ENCODE results near the gene FSTL5.

FSTL5 gene

GRCh38 chr4:161991811-161992210 is 172.0 kb downstream of the FSTL5 start:
- Histone ChIP-seq H3K4me3 (ENCODE audit: low read length) (no peak overlapping the region), H3K9ac (ENCODE audit: low read length) (no peak overlapping the region), H3K9me3 (ENCODE audit: control insufficient read depth, low read length) (no peaks in the 10 kb centered on the region), H3K27me3 (ENCODE audit: control insufficient read depth, insufficient read depth, low read length) (no peaks in the 10 kb centered on the region), H3K4me1 (ENCODE audit: control insufficient read depth, insufficient read depth, low read length) (no peaks in the 10 kb centered on the region), H3K36me3 (ENCODE audit: control insufficient read depth, insufficient read depth, low read length) (no peaks in the 10 kb centered on the region)

GRCh38 chr4:161990721-161991120 is 173.1 kb downstream of the FSTL5 start:
- H3K9ac ChIP-seq (ENCODE audit: low read length), result no peak overlapping the region
- no peaks in the 10 kb centered on the region for H3K4me1 ChIP-seq (ENCODE audit: control insufficient read depth, insufficient read depth, low read length)
- no peaks in the 10 kb centered on the region for H3K36me3 ChIP-seq (ENCODE audit: control insufficient read depth, insufficient read depth, low read length)
- H3K4me3 ChIP-seq (ENCODE audit: low read length), result no peak overlapping the region
- H3K9me3 ChIP-seq (ENCODE audit: control insufficient read depth, low read length), result no peaks in the 10 kb centered on the region
- no peaks in the 10 kb centered on the region for H3K27me3 ChIP-seq (ENCODE audit: control insufficient read depth, insufficient read depth, low read length)

GRCh38 chr4:161988946-161989345 is 174.9 kb downstream of the FSTL5 start:
- Histone ChIP-seq H3K4me1 (ENCODE audit: control insufficient read depth, insufficient read depth, low read length) (no peaks in the 10 kb centered on the region), H3K27me3 (ENCODE audit: control insufficient read depth, insufficient read depth, low read length) (no peaks in the 10 kb centered on the region), H3K9me3 (ENCODE audit: control insufficient read depth, low read length) (no peaks in the 10 kb centered on the region), H3K36me3 (ENCODE audit: control insufficient read depth, insufficient read depth, low read length) (no peaks in the 10 kb centered on the region), H3K9ac (ENCODE audit: low read length) (no peak overlapping the region), H3K4me3 (ENCODE audit: low read length) (no peak overlapping the region)

GRCh38 chr4:161987611-161988010 is 176.2 kb downstream of the FSTL5 start:
- no peaks in the 10 kb centered on the region for H3K36me3 ChIP-seq (ENCODE audit: control insufficient read depth, insufficient read depth, low read length)
- no peak overlapping the region for H3K4me3 ChIP-seq (ENCODE audit: low read length)
- H3K9me3 ChIP-seq (ENCODE audit: control insufficient read depth, low read length), result no peaks in the 10 kb centered on the region
- no peaks in the 10 kb centered on the region for H3K27me3 ChIP-seq (ENCODE audit: control insufficient read depth, insufficient read depth, low read length)
- no peak overlapping the region for H3K9ac ChIP-seq (ENCODE audit: low read length)
- H3K4me1 ChIP-seq (ENCODE audit: control insufficient read depth, insufficient read depth, low read length), result no peaks in the 10 kb centered on the region

GRCh38 chr4:161952382-161952781 is 211.4 kb downstream of the FSTL5 start:
- Histone ChIP-seq H3K4me1 (ENCODE audit: control insufficient read depth, insufficient read depth, low read length) (no peaks in the 10 kb centered on the region), H3K36me3 (ENCODE audit: control insufficient read depth, insufficient read depth, low read length) (no peaks in the 10 kb centered on the region), H3K9me3 (ENCODE audit: control insufficient read depth, low read length) (no peaks in the 10 kb centered on the region)

DNA sequence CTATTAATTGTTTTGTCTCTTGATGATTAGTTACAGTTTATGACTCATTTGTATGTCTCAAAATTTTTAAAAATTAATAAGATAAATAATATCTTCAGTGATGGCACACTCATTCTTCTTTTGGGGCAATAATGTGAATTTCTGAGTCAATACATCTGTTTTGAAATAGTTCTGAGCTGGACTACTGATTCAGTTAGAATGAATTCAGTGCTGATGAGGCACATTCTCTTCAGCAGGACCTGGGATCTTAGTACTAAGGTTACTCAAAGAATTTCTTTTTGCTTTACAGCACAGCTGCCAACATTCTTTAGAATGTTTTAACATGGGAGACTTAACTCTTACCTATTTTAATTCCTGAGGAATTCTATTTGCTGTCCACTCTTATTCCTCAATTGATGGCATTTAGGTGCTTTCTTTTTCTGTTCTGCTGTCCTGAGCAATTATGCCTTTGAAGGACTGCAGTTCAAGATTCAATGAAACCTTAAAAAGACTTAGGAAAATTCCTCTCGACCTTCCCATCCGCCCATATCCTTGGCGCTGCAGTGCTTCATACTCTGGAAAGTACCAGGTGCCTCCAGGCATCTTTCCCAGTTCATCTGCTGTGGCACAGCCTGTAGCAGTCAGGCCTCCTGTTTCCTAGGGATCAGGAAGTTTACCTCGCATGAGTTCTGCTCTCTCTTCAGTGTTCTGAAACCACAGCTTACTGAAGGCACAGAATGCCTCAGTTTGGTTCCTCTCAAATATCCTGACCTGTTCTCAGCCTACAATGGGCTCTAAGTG is 213.7 kb downstream of the FSTL5 start:
- Histone ChIP-seq H3K4me1 (ENCODE audit: control insufficient read depth, insufficient read depth, low read length) (no peaks in the 10 kb centered on the region), H3K4me3 (ENCODE audit: low read length) (no peak overlapping the region), H3K27me3 (ENCODE audit: control insufficient read depth, insufficient read depth, low read length) (no peaks in the 10 kb centered on the region), H3K9me3 (ENCODE audit: control insufficient read depth, low read length) (no peaks in the 10 kb centered on the region), H3K36me3 (ENCODE audit: control insufficient read depth, insufficient read depth, low read length) (no peaks in the 10 kb centered on the region), H3K9ac (ENCODE audit: low read length) (no peak overlapping the region)

More at GRCh38 chr4:161952382-161952781, 211.4 kb downstream of the FSTL5 start:
- no peak overlapping the region for H3K4me3 ChIP-seq (ENCODE audit: low read length)
- H3K9ac ChIP-seq (ENCODE audit: low read length), result no peak overlapping the region
- no peaks in the 10 kb centered on the region for H3K27me3 ChIP-seq (ENCODE audit: control insufficient read depth, insufficient read depth, low read length)

- H3K9me3 ChIP-seq (ENCODE audit: control insufficient read depth, low read length), result no peaks in the 10 kb centered on the region
- H3K4me3 ChIP-seq (ENCODE audit: low read length), result no peak overlapping the region
- H3K27me3 ChIP-seq (ENCODE audit: control insufficient read depth, insufficient read depth, low read length), result no peaks in the 10 kb centered on the region
- H3K36me3 ChIP-seq (ENCODE audit: control insufficient read depth, insufficient read depth, low read length), result no peaks in the 10 kb centered on the region
- H3K9ac ChIP-seq (ENCODE audit: low read length), result no peak overlapping the region
- no peaks in the 10 kb centered on the region for H3K4me1 ChIP-seq (ENCODE audit: control insufficient read depth, insufficient read depth, low read length)
Observed at GRCh38 chr4:161948026-161948770, 215.6 kb downstream of the FSTL5 start.

GRCh38 chr4:161937596-161937995 is 226.2 kb downstream of the FSTL5 start:
- Histone ChIP-seq H3K4me1 (ENCODE audit: control insufficient read depth, insufficient read depth, low read length) (no peaks in the 10 kb centered on the region), H3K9ac (ENCODE audit: low read length) (no peak overlapping the region), H3K27me3 (ENCODE audit: control insufficient read depth, insufficient read depth, low read length) (no peaks in the 10 kb centered on the region), H3K36me3 (ENCODE audit: control insufficient read depth, insufficient read depth, low read length) (no peaks in the 10 kb centered on the region), H3K4me3 (ENCODE audit: low read length) (no peak overlapping the region), H3K9me3 (ENCODE audit: control insufficient read depth, low read length) (no peaks in the 10 kb centered on the region)

DNA sequence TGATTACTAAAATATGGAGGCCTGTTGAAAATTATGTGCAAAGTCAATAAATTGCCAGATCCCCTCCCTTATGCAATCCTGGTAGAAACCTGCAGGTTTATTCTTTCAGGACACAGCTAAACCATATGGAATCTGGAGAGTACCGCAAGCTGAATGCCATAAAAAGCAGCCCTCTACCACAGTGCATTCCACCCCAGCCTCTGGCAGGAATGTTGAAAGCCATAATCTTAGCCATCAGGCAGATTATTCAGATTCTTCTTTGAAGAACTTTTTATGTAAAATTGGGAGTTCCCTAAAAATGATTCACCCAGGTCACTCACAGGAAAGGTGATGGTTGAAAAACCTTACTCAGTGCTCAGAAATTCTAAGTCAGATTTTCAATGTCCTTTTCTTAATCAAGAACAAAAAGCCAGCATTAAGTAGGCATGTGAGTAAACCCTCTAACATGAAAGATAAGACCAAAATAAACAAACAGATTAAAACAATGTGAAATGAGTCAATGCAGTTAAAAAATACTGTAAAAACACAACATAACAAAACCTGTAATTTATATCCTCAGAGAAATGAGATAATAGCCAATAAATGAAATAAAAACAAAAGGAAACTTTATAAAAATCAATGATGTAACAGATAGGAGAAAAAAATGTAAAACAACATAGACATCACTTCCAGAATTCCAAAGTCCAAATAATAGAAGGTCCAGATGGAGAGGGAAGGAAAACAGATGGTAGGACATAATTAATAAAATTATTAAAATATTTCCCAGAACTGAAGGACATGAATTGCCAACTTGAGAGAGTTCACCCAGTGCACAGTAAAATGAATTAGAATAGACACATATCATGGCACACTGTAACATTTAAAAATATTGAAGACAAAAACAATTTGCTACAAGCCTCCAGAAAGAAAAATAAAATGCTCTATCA is 226.9 kb downstream of the FSTL5 start:
- H3K36me3 ChIP-seq (ENCODE audit: control insufficient read depth, insufficient read depth, low read length), result no peaks in the 10 kb centered on the region
- H3K4me1 ChIP-seq (ENCODE audit: control insufficient read depth, insufficient read depth, low read length), result no peaks in the 10 kb centered on the region
- no peaks in the 10 kb centered on the region for H3K9me3 ChIP-seq (ENCODE audit: control insufficient read depth, low read length)
- no peak overlapping the region for H3K4me3 ChIP-seq (ENCODE audit: low read length)
- no peaks in the 10 kb centered on the region for H3K27me3 ChIP-seq (ENCODE audit: control insufficient read depth, insufficient read depth, low read length)
- no peak overlapping the region for H3K9ac ChIP-seq (ENCODE audit: low read length)

GRCh38 chr4:161931089-161931488 is 232.7 kb downstream of the FSTL5 start:
- no peak overlapping the region for H3K9ac ChIP-seq (ENCODE audit: low read length)
- H3K4me3 ChIP-seq (ENCODE audit: low read length), result no peak overlapping the region
- H3K4me1 ChIP-seq (ENCODE audit: control insufficient read depth, insufficient read depth, low read length), result no peaks in the 10 kb centered on the region
- no peaks in the 10 kb centered on the region for H3K9me3 ChIP-seq (ENCODE audit: control insufficient read depth, low read length)
- no peaks in the 10 kb centered on the region for H3K36me3 ChIP-seq (ENCODE audit: control insufficient read depth, insufficient read depth, low read length)
- H3K27me3 ChIP-seq (ENCODE audit: control insufficient read depth, insufficient read depth, low read length), result no peaks in the 10 kb centered on the region

DNA sequence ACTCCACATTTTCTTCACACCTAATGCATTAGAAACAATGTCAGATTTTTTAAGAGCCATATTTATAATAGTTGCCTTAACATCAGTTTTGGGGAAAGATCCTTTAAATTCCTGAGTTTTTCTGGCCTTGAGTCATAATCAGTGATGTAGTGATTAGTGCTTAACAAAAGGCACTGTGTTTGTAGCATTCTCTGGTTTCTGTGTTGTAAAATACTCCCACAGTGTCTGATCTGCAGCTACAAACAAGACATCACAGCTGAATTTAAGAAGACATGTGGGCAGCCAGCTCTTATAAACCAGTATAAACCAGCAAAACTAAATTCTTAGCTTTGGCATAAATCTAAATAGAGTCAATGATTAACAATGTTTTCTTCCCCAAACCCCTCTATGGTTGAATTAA is 233.8 kb downstream of the FSTL5 start:
- Histone ChIP-seq H3K4me3 (ENCODE audit: low read length) (no peak overlapping the region), H3K9me3 (ENCODE audit: control insufficient read depth, low read length) (no peaks in the 10 kb centered on the region), H3K4me1 (ENCODE audit: control insufficient read depth, insufficient read depth, low read length) (no peaks in the 10 kb centered on the region), H3K9ac (ENCODE audit: low read length) (no peak overlapping the region), H3K36me3 (ENCODE audit: control insufficient read depth, insufficient read depth, low read length) (no peaks in the 10 kb centered on the region), H3K27me3 (ENCODE audit: control insufficient read depth, insufficient read depth, low read length) (no peaks in the 10 kb centered on the region)
